Left ventricle myocardium inferior (tissue), 1 donor: ENCODE measurements around the gene SLC25A13. TPM values are rescaled to one million over a fixed set of nuclear protein-coding genes. Genes with fewer than 3 reads are reported as not detected.

Source experiments
- DNase-seq: peaks from one replicate; pipeline ENCODE4 v3.0.0-alpha.2; 2020
- H3K27ac ChIP-seq: fragments of 200-600 bp; replicated peaks from 2 replicates; pipeline ENCODE4 v1.8.0; 2021
- H3K27me3 ChIP-seq: fragments of 200-600 bp; 2 replicates; pipeline ENCODE4 v1.8.0; 2021; ENCODE audit warnings: low read depth
- H3K36me3 ChIP-seq: fragments of 200-600 bp; 2 replicates; pipeline ENCODE4 v1.8.0; 2021
- H3K4me1 ChIP-seq: fragments of 200-600 bp; 2 replicates; pipeline ENCODE4 v1.8.0; 2021
- H3K4me3 ChIP-seq: fragments of 200-600 bp; 2 replicates; pipeline ENCODE4 v1.8.0; 2021; ENCODE audit warnings: mild to moderate bottlenecking, moderate library complexity
- H3K9me3 ChIP-seq: fragments of 200-600 bp; replicated peaks from 2 replicates; pipeline ENCODE4 v1.8.0; 2021
- intact Hi-C: fragments of 100-400 bp; cut with micrococcal nuclease; formaldehyde crosslinking; loops from one replicate; pipeline ENCODE4 v1.11.0; 2022
- total RNA-seq: library from RNA; stranded (reverse); fragmentation: NEBNext Ultra II Directional; extraction: Animal tissue kit (Norgen Biotek cat#: 25700); gene quantifications from one replicate; pipeline ENCODE4 v1.2.1, GENCODE V29; 2021
- TF ChIP-seq, protein P1 (sequence below): fragments of 200-600 bp; IDR thresholded peaks from 2 replicates; pipeline ENCODE4 v1.8.0; 2021; ENCODE audit warnings: antibody characterized with exemption, mild to moderate bottlenecking, borderline replicate concordance
- donor health status: DM: no; HTN: yes; CAD: no; lungs with severe emphysema.

SLC25A13 gene
- total RNA-seq, 1 donor from 2014 or later, result 9.1 TPM

DNA sequence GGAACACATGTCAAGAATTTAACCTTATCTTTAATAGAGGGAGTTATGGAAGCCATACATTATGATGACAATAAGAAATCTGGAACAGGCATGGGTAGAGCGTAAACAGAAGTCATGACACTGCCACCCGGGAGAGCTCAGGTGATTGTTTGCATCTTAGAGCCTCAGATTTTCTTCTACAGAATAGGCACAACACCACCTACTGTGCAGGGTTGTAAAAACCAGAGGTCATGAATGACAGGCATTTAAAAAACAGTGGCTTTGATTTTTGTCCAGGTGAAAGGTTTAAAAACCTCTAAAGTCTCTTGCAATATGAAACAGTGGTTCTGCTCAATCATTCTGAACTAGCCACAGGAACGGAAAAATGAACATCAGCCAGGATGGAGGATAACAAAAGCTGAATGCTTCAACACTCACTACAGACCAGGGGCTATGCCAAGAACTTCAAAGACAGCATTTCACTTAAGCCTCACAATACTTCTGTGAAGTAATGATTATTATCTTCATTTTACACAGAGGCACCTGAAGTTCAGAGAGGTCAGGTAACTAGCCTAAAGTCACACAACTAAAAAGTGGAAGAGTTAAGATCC lies 123.8 kb downstream of the SLC25A13 start:
- H3K4me3 ChIP-seq, result no peak overlapping the region
- H3K27ac ChIP-seq, result no peak overlapping the region
- H3K27me3 ChIP-seq, result no peaks in the 10 kb centered on the region
- no peaks in the 10 kb centered on the region for H3K9me3 ChIP-seq
- TF ChIP-seq, protein P1, sequence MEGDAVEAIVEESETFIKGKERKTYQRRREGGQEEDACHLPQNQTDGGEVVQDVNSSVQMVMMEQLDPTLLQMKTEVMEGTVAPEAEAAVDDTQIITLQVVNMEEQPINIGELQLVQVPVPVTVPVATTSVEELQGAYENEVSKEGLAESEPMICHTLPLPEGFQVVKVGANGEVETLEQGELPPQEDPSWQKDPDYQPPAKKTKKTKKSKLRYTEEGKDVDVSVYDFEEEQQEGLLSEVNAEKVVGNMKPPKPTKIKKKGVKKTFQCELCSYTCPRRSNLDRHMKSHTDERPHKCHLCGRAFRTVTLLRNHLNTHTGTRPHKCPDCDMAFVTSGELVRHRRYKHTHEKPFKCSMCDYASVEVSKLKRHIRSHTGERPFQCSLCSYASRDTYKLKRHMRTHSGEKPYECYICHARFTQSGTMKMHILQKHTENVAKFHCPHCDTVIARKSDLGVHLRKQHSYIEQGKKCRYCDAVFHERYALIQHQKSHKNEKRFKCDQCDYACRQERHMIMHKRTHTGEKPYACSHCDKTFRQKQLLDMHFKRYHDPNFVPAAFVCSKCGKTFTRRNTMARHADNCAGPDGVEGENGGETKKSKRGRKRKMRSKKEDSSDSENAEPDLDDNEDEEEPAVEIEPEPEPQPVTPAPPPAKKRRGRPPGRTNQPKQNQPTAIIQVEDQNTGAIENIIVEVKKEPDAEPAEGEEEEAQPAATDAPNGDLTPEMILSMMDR, result no peak
- H3K4me1 ChIP-seq, result peaks cover 11% of the 10 kb centered on the region
- H3K36me3 ChIP-seq, result peaks cover 16% of the 10 kb centered on the region
- intact Hi-C loops, result no loop called here
- no peak for DNase-seq

DNA sequence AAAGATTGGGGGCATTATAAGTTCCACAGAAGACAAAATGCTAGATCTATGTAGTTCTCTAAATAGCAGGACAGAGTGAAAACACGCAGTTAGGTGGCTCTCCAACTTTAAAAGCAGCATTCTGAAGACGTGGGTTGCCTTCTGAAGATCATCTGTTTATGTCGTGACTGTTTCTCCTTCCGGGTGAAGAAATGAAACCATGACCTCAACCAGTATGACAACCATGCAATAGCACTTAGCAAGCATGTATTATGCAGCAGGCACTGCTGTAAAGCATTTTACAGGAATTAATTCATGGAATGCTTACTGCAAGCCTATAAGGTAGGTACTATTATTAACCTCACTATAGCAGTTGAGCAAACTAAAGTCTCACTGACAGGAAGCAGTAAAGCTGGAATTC lies 125.2 kb downstream of the SLC25A13 start:
- Histone ChIP-seq H3K36me3 (peaks cover 31% of the 10 kb centered on the region), H3K4me3 (no peak overlapping the region), H3K9me3 (no peaks in the 10 kb centered on the region), H3K27me3 (no peaks in the 10 kb centered on the region), H3K27ac (no peak overlapping the region), H3K4me1 (peaks cover 11% of the 10 kb centered on the region)
- TF ChIP-seq, protein P1, result no peak
- intact Hi-C loops, result no loop called here
- DNase-seq, result no peak

DNA sequence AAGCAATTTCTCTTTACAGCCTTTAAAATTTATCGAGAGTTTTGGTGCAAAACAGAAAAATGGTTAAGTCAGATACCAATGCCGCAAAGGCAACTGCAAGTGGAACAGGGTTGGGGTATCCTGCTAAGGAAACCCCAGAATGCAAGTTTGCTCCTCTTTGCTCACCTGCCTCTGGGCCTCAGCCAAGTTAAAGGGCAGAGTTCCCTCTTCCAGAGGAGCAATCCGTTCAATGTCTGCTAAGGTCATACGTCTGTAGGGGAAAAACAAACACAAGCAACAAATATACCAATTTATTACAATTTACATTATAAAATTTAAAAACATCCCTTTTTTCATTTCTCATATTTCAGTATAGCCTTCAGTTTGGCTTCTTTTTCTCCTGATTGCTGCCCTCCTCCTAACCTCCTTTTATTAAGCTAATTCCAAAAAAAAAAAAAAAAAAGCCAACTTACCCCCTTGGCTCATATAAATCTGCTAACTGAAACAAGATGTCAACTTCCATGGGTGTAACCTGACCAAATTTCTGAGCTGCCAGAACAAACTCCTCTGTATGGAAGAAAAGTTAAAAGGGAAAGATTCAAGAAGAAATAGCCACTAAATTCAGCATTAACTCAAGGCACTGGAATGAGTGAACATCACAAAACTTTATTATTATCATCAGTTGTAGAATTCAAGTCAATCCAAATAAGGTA lies 132.6 kb downstream of the SLC25A13 start:
- no peak overlapping the region for H3K4me3 ChIP-seq

DNA sequence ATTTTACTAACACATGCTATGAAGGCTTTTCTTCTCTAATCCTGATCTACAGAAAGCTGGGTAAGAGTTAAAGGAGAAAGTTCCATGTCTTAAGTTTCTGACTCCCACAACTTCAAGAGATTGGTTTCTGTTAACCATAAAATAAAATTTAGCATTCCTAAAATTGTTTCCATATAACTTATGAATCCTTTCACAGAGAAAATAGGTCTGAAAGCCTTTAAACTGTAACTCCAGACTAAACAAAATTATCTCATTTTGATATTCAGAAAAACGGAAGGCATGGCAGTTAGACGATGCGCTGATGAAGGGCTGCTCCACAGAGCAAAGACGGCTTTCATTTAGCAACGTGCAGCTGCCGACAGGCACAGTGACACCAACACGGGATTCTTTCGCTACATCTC lies 133.3 kb downstream of the SLC25A13 start:
- Histone ChIP-seq H3K36me3 (peaks cover 80% of the 10 kb centered on the region), H3K9me3 (no peaks in the 10 kb centered on the region), H3K27ac (peak overlapping the region; percentile 13), H3K4me3 (no peak overlapping the region), H3K4me1 (peaks cover 6% of the 10 kb centered on the region), H3K27me3 (no peaks in the 10 kb centered on the region)
- intact Hi-C loops, result no loop called here
- no peak for DNase-seq
- TF ChIP-seq, protein P1, result no peak

More for the DNA sequence above, 132.6 kb downstream of the SLC25A13 start:
- peaks cover 6% of the 10 kb centered on the region for H3K4me1 ChIP-seq
- H3K9me3 ChIP-seq, result no peaks in the 10 kb centered on the region
- H3K36me3 ChIP-seq, result peaks cover 75% of the 10 kb centered on the region
- DNase-seq, result no peak
- TF ChIP-seq, protein P1, result no peak
- H3K27me3 ChIP-seq, result no peaks in the 10 kb centered on the region
- peak overlapping the region; percentile 13 for H3K27ac ChIP-seq
- intact Hi-C loops, result no loop called here

DNA sequence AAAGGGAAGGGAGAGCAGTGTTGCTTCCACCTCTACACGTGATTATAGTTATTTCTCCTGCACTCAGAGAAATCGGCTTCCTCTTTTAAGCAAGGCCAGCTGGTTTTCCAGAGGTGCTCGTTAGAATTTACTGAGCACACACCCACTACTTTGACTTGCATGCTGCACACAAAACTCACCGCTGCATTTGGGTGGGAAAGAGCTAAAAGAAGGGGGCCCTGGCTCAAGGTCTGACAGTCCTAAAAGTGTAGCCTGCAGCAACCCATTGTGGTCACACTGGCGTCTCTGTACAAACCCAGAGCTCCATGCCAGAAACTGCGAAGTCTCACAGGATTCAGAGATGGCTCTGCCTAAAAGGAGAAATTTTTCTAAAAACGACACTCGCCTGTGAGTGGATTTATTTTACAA lies 133.7 kb downstream of the SLC25A13 start:
- intact Hi-C loops, result no loop called here
- TF ChIP-seq, protein P1, result no peak
- no peaks in the 10 kb centered on the region for H3K27me3 ChIP-seq
- H3K9me3 ChIP-seq, result no peaks in the 10 kb centered on the region
- peaks cover 6% of the 10 kb centered on the region for H3K4me1 ChIP-seq
- peaks cover 83% of the 10 kb centered on the region for H3K36me3 ChIP-seq
- DNase-seq, result no peak
- H3K27ac ChIP-seq, result peak overlapping the region; percentile 13
- H3K4me3 ChIP-seq, result no peak overlapping the region
